IPS-18c (cell line): ENCODE data around the gene CCIN.
"Not testable (repeated sequence)": the region's sequence is repeated elsewhere in the genome, so short reads cannot be mapped to it uniquely, and the experiment has no call there.

Experiments
- H3K4me3 ChIP-seq: 2 replicates; pipeline ENCODE4 v1.7.0; 2013; ENCODE audit warnings: low read depth, mild to moderate bottlenecking, low read length, moderate library complexity; ENCODE audit not compliant: insufficient read depth
- H3K9me3 ChIP-seq: one replicate; pipeline ENCODE4 v1.6.1; 2013; ENCODE audit warnings: mild to moderate bottlenecking, low read length, moderate library complexity; ENCODE audit not compliant: control insufficient read depth, insufficient read depth

CCIN gene

DNA sequence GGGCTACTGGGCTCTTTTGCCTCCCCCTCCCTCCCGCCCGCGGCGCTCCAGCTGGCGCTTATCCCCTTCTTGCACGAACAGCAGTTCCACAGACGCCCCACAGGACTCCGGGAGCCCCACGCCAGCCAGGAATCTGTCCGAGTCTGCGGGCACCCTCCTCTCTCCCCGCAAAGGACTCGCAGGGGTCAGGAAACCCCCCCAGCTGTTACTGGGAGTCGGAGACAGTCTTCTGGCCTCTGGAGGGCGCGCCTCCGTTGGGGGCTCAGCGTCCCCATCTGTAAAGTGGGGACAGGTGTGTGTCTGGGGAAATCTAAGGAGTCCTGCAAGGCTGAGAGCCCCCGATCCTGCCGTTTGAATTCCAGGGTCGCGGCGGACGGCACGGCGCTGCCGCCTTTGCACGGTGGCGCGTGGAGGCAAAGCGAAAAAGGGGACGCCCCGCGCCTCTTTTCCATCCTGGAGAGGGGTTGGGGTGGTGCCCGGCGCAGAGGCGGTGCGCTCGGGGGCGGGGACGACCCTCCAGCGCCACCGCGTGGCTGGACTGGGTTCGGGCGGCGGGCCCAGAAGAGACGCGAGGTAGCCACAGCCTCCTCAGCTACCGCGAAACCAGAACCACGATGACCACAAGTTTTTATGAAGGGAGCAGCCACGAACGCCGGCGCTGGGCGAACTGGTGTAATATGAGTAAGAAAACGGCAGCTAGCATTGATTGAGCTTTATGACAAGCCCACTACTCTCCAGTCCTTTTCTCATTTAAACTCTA lies 2.8 kb upstream of the CCIN start:
- H3K4me3 ChIP-seq: peak overlapping the region; percentile 61
- H3K9me3 ChIP-seq: no peaks in the 10 kb centered on the region

GRCh38 chr9:36169708-36170107 lies 520 bp downstream of the CCIN start:
- H3K4me3 ChIP-seq: no peak overlapping the region
- H3K9me3 ChIP-seq: peaks cover 2% of the 10 kb centered on the region

- H3K4me3 ChIP-seq: no peak overlapping the region
Observed at GRCh38 chr9:36170531-36170930, 1.3 kb downstream of the CCIN start.

DNA sequence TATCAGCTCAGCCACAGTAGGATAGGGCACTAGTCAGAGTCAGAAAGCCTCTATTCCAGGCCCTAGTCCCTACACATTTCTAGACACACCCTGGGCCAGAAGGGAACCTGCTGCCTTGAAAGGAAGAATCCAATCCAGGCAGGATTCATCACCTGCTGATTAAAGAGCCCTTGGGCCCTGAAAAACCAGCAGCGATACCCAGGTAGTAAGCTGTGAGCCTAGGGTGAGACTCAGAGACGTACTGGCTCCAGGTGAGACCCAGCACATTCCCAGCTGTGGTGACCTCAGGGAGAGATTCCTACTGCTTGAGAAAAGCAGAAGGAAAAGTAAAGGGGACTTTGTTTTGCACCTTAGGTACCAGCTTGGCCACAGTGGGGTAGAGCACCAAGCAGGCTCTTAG lies 4.7 kb downstream of the CCIN start:
- Histone ChIP-seq H3K9me3 (peaks cover 2% of the 10 kb centered on the region), H3K4me3 (no peak overlapping the region)

More at GRCh38 chr9:36170531-36170930, 1.3 kb downstream of the CCIN start:
- peaks cover 2% of the 10 kb centered on the region for H3K9me3 ChIP-seq

DNA sequence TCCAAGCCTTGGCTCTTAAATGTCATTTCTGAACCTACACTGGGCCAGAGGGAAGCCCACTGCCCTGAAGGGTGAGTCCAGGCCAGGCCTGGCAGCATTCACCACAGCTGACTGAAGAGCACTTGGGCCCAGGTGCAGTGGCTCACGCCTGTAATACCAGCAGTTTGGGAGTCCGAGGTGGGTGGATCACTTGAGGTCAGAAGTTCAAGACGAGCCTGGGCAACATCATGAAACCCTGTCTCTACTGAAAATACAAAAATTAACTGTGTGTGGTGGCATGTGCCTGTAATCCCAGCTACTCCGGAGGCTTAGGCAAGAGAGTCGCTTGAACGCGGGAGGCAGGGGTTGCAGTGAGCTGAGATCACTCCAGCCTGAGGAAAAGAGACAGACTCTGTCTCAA lies 5.1 kb downstream of the CCIN start:
- no peak overlapping the region for H3K4me3 ChIP-seq
- H3K9me3 ChIP-seq: peaks cover 2% of the 10 kb centered on the region

DNA sequence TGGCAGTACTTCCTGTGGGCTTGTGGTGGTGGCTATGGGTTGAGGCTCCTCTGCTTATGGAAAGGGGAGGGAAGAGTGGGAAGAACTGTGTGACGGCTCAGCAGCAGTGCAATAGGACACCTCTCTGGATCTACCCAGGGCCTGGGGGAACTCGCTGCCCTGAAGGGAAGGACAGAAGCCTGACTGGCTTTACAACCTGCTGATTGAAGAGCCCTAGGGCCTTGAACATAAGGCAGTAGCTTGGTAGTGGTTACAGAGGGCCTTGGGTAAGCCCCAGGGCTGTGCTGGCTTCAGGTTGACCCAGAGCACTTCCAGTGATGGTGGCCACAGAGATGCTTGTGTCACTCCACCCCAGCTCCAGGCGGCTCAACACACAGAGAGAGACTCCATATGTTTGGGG lies 5.5 kb downstream of the CCIN start:
- H3K4me3 ChIP-seq: no peak overlapping the region
- peaks cover 2% of the 10 kb centered on the region for H3K9me3 ChIP-seq

- not testable (repeated sequence) for H3K9me3 ChIP-seq, H3K4me3 ChIP-seq
Observed at GRCh38 chr9:36175209-36175608, 6.0 kb downstream of the CCIN start.

DNA sequence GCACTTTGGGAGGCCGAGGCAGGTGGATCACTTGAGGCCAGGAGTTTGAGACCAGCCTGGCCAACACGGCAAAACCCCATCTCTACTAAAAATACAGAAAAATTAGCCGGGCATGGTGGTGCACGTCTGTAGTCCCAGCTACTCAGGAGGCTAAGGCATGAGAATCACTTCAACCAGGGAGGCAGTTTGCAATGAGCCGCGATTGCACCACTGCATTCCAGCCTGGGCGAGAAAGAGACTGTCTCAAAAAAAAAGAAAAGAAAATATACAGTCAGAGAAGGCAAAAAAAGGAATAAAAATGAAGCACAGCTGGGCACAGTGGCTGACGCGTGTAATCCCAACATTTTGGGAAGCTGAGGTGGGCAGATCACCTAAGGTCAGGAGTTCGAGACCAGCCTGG lies 7.3 kb downstream of the CCIN start:
- H3K9me3 ChIP-seq, H3K4me3 ChIP-seq: not testable (repeated sequence)

DNA sequence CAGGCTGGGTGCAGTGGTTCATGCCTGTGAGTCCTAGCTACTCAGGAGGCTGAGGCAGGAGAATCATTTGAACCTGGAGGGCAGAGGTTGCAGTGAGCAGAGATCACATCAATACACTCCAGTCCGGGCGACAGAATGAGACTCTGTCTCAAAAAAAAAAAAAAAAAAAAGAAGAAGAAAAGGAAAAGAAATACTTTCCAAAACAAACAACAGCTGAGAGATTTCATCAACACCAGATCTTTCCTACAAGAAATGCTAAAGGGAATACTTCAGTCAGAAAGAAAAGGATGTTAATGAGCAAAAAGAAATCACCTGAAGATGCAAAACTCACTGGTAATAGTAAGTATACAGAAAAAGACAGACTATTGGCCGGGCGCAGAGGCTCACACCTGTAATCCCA lies 8.4 kb downstream of the CCIN start:
- Histone ChIP-seq H3K4me3 (no peak overlapping the region), H3K9me3 (peaks cover 2% of the 10 kb centered on the region)

GRCh38 chr9:36180243-36180642 lies 11.1 kb downstream of the CCIN start:
- not testable (repeated sequence) for H3K4me3 ChIP-seq, H3K9me3 ChIP-seq

- no peaks in the 10 kb centered on the region for H3K9me3 ChIP-seq
- H3K4me3 ChIP-seq: no peak overlapping the region
Observed at GRCh38 chr9:36187414-36187813, 18.2 kb downstream of the CCIN start.

- no peaks in the 10 kb centered on the region for H3K9me3 ChIP-seq
- H3K4me3 ChIP-seq: no peak overlapping the region
Observed at GRCh38 chr9:36188212-36188611, 19.0 kb downstream of the CCIN start.

GRCh38 chr9:36189976-36190375 lies 20.8 kb downstream of the CCIN start:
- Histone ChIP-seq H3K9me3 (no peaks in the 10 kb centered on the region), H3K4me3 (peak overlapping the region; percentile 94; the same call in 1 of the 2 replicates)

GRCh38 chr9:36190388-36191289 lies 21.5 kb downstream of the CCIN start, which contains the start of gene CLTA:
Gene CLTA, plus strand, starts transcription at chr9:36190921. Its CDS starts 136 bp downstream, at chr9:36191057.
- H3K9me3 ChIP-seq: no peaks in the 10 kb centered on the region
- peak within 1 kb of the TSS; percentile 94 for H3K4me3 ChIP-seq

DNA sequence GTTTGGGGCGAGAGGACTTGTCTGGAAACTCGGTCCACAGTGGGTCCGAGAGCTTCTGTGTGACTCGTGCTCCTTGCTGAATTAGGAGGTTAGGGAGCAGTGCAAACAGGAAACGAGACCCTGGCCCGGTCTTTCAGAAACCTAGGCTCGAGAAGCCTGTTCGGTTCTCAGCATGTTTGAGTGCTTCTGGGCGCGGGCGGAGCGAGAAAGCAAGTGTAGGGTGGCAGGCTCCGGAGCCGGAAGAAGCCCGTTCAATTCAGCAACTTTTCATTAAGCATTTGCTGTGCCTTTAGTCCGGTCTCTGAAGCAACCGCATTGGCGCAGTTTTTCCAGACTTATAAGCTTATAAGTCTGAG lies 22.1 kb downstream of the CCIN start:
- H3K4me3 ChIP-seq: peak overlapping the region; percentile 94
- H3K9me3 ChIP-seq: no peaks in the 10 kb centered on the region

DNA sequence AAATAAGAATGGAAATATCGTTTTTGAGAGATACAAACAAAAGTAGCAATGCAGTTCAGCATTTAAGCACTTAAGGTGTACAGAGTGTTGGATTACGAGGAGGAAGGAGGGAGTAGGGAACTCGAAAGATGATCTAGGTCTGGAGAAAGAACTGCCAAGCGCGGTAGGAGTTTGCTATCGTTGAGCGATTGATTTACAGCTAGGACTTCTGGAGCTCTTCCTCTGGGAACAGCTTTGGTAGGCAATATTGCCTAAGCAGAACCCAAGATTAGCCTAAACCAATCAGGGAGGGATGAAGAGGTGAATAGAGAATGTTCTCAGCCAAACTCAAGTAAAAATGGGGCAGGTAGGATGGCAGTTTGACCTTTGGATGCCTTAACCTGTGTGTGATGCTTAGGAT lies 22.5 kb downstream of the CCIN start:
- Histone ChIP-seq H3K9me3 (no peaks in the 10 kb centered on the region), H3K4me3 (peak overlapping the region; percentile 94)

GRCh38 chr9:36192196-36192595 lies 23.0 kb downstream of the CCIN start:
- Histone ChIP-seq H3K4me3 (peak overlapping the region; percentile 94), H3K9me3 (no peaks in the 10 kb centered on the region)

DNA sequence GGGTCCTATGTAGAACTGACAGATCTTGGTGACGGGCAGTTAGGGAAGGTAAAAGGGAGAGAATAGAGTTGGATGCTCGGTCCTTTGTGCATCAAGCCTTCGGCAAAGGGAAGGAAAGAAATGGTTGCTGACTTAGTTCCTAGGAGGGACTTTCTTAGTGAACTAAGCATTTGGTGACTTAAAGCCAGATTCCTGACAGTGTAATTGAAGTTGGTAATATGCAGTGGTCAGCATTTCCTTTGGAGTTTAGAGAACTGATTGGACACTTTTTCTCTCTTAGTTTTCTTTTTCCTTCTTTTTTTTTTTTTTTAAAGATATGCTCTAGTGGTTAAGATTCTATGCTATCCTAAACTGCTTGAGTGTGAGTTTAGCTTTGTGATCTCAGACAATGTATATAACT lies 23.8 kb downstream of the CCIN start:
- no peaks in the 10 kb centered on the region for H3K9me3 ChIP-seq
- H3K4me3 ChIP-seq: no peak overlapping the region
